Measurements from ENCODE around the gene SPTLC1.

Gene SPTLC1

GRCh38 chr9:92071634-92072033 lies 43.6 kb downstream of the SPTLC1 start:
- DNase-seq, result no peak

GRCh38 chr9:92066168-92066567 lies 49.0 kb downstream of the SPTLC1 start:
- no peak for DNase-seq

DNA sequence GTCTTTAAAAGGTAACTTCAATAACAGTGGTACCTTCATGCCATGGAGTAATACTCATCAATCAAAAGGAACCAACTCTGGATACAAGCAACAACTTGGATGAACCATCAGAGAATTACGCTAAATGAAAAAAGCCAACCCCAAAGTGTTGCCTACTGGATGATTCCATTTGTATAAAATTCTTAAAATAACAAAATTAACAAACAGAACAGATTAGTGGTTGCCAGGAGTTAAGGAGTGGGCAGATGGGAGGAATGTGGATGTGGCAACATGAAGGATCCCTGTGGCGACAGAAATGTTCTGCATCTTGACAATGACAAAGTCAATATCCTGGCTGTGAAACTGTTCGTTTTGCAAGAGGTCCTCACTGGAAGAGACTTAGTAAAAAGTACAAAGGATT lies 50.5 kb downstream of the SPTLC1 start:
- DNase-seq, result no peak

DNA sequence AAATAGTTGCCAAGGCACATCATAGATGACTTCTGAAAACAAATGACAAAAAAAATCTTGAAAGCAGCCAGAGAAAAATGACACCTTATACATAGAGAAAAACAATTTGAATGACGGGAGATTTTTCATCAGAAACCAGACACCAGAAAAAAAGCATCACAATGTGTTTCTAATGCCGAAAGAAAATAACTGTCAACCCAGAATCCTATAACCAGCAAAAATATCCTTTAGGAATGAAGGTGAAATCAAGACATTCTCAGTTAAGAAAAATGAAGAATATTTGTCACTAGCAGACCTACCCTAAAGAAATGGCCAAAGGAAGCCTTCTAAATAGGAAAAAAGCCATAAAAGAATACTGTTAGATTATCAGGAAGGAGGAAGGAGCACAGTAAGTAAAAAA lies 54.0 kb downstream of the SPTLC1 start:
- DNase-seq, result no peak

GRCh38 chr9:92059661-92060060 lies 55.6 kb downstream of the SPTLC1 start:
- no peak for DNase-seq

DNA sequence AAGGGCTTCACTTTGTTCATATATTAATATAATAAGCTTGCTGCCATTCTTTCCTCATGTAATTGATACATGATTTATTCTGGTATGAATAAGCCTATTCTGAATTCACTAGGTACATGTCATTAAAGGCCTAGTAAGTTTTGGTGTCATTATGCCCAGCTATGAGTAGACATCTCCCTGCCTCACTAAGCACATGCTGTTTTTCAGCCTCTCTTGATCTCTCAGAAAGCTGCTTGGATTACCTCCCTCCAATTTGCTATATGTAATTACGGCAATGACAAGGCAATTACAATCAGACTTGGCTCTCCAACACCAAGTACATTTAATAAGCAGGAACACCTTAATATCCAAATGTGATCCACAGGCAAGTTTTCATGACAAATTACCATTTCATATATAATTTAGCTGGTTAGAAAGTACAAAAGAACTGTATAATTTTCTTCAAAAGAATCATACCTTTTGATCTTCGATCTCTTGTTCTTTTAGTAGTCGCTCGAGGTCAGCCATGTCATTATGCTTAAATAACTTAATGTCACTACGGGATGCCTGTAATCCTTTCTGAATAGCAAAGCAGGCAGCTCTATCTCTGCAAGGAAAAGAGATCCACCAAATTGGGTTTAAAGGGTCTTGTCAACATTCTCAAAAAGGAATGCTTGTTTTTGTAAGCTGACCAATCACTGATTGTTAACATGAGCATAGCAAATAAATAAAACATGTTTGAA lies 56.3 kb downstream of the SPTLC1 start:
- DNase-seq, result no peak

- DNase-seq, result no peak
These were observed 57.2 kb downstream of the SPTLC1 start for GRCh38 chr9:92058026-92058425.

GRCh38 chr9:92057226-92057625 lies 58.0 kb downstream of the SPTLC1 start:
- DNase-seq, result no peak

- no peak for DNase-seq
These were observed 59.6 kb downstream of the SPTLC1 start for GRCh38 chr9:92055624-92056023.

DNA sequence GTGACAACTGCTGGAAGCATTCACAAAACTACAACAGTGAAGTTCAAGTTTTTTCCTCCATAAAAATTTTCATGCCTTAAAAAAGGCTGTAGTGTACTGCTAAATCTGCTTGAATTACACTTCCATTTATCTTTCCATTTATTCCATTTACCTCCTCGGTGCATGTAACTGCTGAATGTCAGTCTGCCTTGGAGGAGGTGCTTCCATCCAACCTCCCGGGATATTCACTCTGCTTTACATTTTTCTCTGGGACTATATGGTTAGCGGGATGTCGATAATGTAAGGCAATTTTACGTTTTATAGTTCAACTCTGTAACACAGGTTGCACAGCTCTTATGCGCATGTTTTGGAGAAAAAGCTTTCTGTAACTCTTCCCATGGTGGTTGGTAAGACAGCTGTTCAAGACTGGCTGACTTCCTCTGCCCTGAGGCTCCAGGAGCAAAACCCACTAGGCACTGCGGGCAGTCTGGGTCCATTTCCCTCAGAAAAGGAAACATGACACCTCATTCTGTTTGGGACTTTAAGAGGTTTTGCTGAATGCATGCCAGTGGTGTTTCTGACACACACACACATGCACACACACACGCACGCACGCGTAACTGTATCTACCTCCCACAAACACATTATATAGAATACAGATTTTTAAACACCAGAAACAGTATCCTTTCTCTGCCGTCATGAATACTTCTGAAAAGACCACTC lies 66.1 kb downstream of the SPTLC1 start:
- DNase-seq, result no peak

DNA sequence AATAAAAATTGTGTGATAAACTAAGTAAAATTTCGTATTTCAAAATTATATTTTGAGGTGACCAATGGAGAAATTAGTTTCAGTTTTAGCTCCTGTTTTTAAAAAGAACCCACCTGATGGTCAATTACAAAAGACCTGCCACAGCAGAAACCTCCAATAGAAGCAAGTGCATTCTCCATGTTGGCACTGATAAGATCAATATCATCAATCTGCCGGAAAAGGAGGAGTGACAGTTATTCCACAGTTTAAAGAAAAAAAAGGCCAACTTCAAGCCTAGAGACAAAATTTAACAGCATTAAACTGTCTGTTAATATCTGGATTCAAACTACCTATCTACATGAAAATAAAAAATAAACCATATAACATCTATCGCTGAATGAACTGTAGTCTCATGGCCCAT lies 67.7 kb downstream of the SPTLC1 start:
- DNase-seq, result no peak

GRCh38 chr9:92046676-92047075 lies 68.5 kb downstream of the SPTLC1 start:
- DNase-seq, result no peak

GRCh38 chr9:92044936-92045335 lies 70.3 kb downstream of the SPTLC1 start:
- no peak for DNase-seq

DNA sequence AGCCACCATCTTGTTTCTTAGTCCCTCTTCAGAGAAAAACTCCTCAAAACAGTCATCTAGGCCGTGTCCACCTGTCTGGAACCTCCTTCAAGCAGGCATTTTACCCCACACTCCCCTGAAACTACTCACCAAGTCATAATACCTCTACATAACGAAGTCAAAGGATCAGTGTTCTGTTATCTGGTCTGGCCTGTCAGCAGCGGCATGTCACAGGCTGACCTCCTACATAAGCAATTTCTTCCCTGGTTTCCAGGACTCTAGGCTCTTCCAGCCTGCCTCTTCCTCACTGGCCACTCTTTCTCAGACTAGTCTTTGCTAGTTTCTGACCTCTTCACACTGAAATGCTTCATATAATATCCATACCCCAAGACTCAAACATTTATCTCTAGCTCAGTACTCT lies 72.2 kb downstream of the SPTLC1 start:
- DNase-seq, result no peak

GRCh38 chr9:92042260-92042659 lies 73.0 kb downstream of the SPTLC1 start:
- no peak for DNase-seq

GRCh38 chr9:92036756-92037155 lies 78.5 kb downstream of the SPTLC1 start:
- no peak for DNase-seq

DNA sequence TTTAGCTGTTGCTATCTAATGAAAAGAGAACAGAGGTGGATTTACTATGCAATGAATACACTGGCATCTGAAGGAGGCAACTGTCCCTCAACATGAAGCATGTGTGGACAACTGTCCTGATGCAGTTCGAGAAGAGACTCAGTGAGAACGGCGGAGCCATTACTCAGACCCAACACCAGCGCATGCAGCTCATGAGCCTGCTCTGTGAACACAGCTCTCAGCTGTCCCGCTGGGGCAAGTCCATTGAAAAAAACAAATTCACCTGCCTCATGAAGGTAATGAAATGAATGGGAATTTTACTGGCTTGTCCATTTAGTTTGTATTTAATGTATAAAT lies 78.8 kb downstream of the SPTLC1 start:
- DNase-seq, result no peak

- DNase-seq, result no peak
These were observed 79.4 kb downstream of the SPTLC1 start for GRCh38 chr9:92035687-92036410.

DNA sequence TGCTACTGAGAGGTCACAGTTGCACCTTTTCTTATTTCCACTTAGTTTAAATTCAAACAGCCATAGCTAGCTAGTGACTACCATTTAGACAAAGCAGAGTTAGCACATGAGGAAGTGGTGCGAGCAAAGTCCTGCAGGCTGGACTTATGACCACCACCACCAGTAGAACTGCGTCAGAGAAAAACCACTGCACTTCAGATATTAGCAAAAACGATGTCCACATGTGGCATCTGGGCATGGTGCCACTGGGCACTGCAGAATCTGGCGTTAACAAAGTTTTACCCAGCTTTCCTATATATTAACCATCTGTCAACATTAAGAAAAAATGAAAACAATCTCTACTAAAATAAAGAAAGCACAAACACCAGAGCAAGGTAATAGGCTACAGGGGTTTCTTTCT lies 80.1 kb downstream of the SPTLC1 start:
- no peak for DNase-seq

- no peak for DNase-seq
These were observed 81.2 kb downstream of the SPTLC1 start for GRCh38 chr9:92033991-92034390.

- DNase-seq, result no peak
These were observed 81.9 kb downstream of the SPTLC1 start for GRCh38 chr9:92033307-92033706.

DNA sequence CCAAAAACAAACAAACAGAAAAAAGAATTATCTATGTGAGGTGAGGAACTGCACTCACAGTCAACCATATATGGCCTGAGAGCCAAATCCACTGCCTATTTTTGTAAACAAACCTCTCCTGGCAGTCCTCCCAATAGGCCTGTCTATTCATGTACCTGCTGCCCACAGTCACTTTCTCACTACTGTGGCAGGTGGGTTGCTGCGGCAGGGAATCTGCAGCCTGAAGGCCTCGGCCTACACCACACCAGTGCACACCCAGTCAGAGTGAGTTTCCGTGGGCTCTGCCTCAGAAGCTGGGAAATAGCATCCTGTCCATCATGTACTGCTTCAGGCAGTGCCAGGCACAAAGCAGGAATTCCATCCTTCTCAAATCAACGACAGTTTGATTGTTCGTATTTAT lies 82.3 kb downstream of the SPTLC1 start:
- DNase-seq, result no peak

- DNase-seq, result no peak
These were observed 84.8 kb downstream of the SPTLC1 start for GRCh38 chr9:92030367-92030766.

DNA sequence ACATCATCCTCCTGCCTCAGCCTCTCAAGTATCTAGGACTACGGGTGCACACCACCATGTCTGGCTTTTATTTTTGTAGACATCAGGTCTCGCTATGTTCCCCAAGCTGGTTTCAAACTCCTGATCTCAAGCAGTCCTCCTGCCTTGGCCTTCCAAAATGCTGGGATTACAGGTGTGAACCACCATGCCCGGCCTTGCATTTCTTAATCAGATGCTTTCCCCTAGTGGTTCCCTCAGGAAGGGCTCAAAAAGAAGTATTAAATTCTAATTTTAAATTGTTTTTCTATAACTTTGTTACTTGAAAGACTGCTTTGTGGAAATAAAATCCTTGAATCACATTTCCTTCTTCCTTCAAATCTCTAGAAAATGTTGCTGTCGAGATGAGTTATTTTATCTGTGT lies 85.7 kb downstream of the SPTLC1 start:
- no peak for DNase-seq

Data from effector CD4-positive, alpha-beta T cell (primary cell).